A549 (cell line): ENCODE measurements around the gene GRK5. TPM values are rescaled to one million over a fixed set of nuclear protein-coding genes. Genes with fewer than 3 reads are reported as not detected.

Source experiments
- ATAC-seq, 2 experiments: fragments of 200-7000 bp in 1 of 2; fragments of >200 bp in 1 of 2; cut with Nextera tagmentation in 1 of 2; cut with Tn5 transposase in 1 of 2; 3 replicates each; pipeline versions ENCODE4 v1.8.0 to v1.9.1; 2018 to 2020; ENCODE audit warnings: mild to moderate bottlenecking in 1 of 2, moderate library complexity in 1 of 2
- CTCF ChIA-PET: fragments of 300-600 bp; sonication (Branson Sonifier 250); formaldehyde crosslinking; extraction: SDS; loops from one replicate; lab custom pipeline; 2021; ENCODE audit warnings: antibody characterized with exemption, inconsistent platforms; lab: Yijun Ruan, JAX
- POLR2A ChIA-PET: fragments of 350-600 bp; formaldehyde crosslinking; extraction: SDS; loops from one replicate; lab custom pipeline; 2021; ENCODE audit warnings: antibody characterized with exemption, inconsistent platforms; lab: Yijun Ruan, JAX
- DNase-seq, 2 experiments: peaks; one replicate each; pipeline versions ENCODE4 v3.0.0 to v3.0.0-alpha.2; 2011 to 2016; ENCODE audit warnings: low read depth in 1 of 2, low spot score in 1 of 2
- FAIRE-seq: peaks from 2 replicates; lab custom pipeline; 2011; peaks lifted over from hg19 to GRCh38; lab: Jason Lieb, UNC
- H3K27ac ChIP-seq, 2 experiments: fragments of >200 bp; sonication (Bioruptor Twin); formaldehyde crosslinking; 3 replicates each; pipeline ENCODE4 v1.5.1; 2016 to 2017
- H3K4me1 ChIP-seq: fragments of >200 bp; sonication (Bioruptor Twin); formaldehyde crosslinking; 3 replicates; pipeline ENCODE4 v1.6.1; 2016
- H3K4me2 ChIP-seq: fragments of >200 bp; sonication (Bioruptor Twin); formaldehyde crosslinking; 3 replicates; pipeline ENCODE4 v1.6.1; 2016
- H3K4me3 ChIP-seq: fragments of >200 bp; sonication (Bioruptor Twin); formaldehyde crosslinking; 3 replicates; pipeline ENCODE4 v1.5.1; 2016
- H3K9me3 ChIP-seq: fragments of >200 bp; sonication (Bioruptor Twin); formaldehyde crosslinking; 3 replicates; pipeline ENCODE4 v1.6.1; 2016
- CHD2 ChIP-seq: fragments of 150-350 bp; IDR thresholded peaks from 2 replicates; pipeline ENCODE4 v1.6.1; 2014; ENCODE audit warnings: low read length; ENCODE audit not compliant: partially characterized antibody
- EP300 ChIP-seq, 2 experiments: fragments of >200 bp; sonication (Bioruptor Twin); formaldehyde crosslinking; IDR thresholded peaks; 2 replicates in 1 of 2; 3 replicates in 1 of 2; pipeline ENCODE4 v1.6.1; 2016 to 2017
- FOSB ChIP-seq: fragments of 250-450 bp; sonication (Bioruptor Pico); IDR thresholded peaks from 2 replicates; pipeline ENCODE4 v1.5.0; 2020; ENCODE audit warnings: mild to moderate bottlenecking, moderate library complexity
- FOSL2 ChIP-seq, 2 experiments: fragments of 450-650 bp in 1 of 2; fragments of >200 bp in 1 of 2; sonication (Bioruptor Twin) in 1 of 2; formaldehyde crosslinking; IDR thresholded peaks; 2 replicates each; pipeline versions ENCODE4 v1.5.0 to v1.6.1; 2016 to 2020; ENCODE audit warnings: mild to moderate bottlenecking in 1 of 2, moderate library complexity in 1 of 2
- FOXS1 ChIP-seq: fragments of 250-450 bp; sonication (Bioruptor Pico); IDR thresholded peaks from 2 replicates; pipeline ENCODE4 v1.5.0; 2020; ENCODE audit warnings: mild to moderate bottlenecking, moderate library complexity
- HDAC2 ChIP-seq: fragments of 200-600 bp; sonication (generic); IDR thresholded peaks from 2 replicates; pipeline ENCODE4 v1.6.1; 2016
- HOXB13 ChIP-seq: fragments of 250-450 bp; sonication (Bioruptor Pico); IDR thresholded peaks from 2 replicates; pipeline ENCODE4 v1.5.0; 2020; ENCODE audit warnings: low read depth, mild to moderate bottlenecking, moderate library complexity
- JUN ChIP-seq, 2 experiments: fragments of >200 bp; sonication (Bioruptor Twin); formaldehyde crosslinking; IDR thresholded peaks; 2 replicates in 1 of 2; 3 replicates in 1 of 2; pipeline ENCODE4 v1.6.1; 2016 to 2017
- JUNB ChIP-seq: fragments of >200 bp; sonication (Bioruptor Twin); formaldehyde crosslinking; IDR thresholded peaks from 2 replicates; pipeline ENCODE4 v1.6.1; 2016
- KDM5A ChIP-seq: fragments of 200-600 bp; sonication (generic); IDR thresholded peaks from 2 replicates; pipeline ENCODE4 v1.6.1; 2016; ENCODE audit warnings: antibody characterized with exemption, mild to moderate bottlenecking
- MAZ ChIP-seq: fragments of 150-350 bp; IDR thresholded peaks from 2 replicates; pipeline ENCODE4 v1.6.1; 2014; ENCODE audit warnings: antibody characterized with exemption, low read depth, low read length, borderline replicate concordance
- NFE2L2 ChIP-seq: fragments of 150-350 bp; conservative IDR thresholded peaks from 2 replicates; pipeline ENCODE4 v1.6.1; 2014; ENCODE audit warnings: low read length
- PHF8 ChIP-seq: fragments of 200-600 bp; sonication (generic); IDR thresholded peaks from 2 replicates; pipeline ENCODE4 v1.6.1; 2016; ENCODE audit warnings: low read depth, mild to moderate bottlenecking, antibody characterized with exemption, moderate library complexity, borderline replicate concordance
- RARB ChIP-seq: fragments of 250-450 bp; sonication (Bioruptor Pico); IDR thresholded peaks from 2 replicates; pipeline ENCODE4 v1.8.0; 2021; ENCODE audit warnings: mild to moderate bottlenecking, moderate library complexity
- RCOR1 ChIP-seq: fragments of 150-350 bp; IDR thresholded peaks from 2 replicates; pipeline ENCODE4 v1.6.1; 2014; ENCODE audit warnings: antibody characterized with exemption, low read length, low read depth
- WGBS: methylation state at CpG from one replicate; pipeline ENCODE4 v1.1.6; 2017; ENCODE audit errors: missing lambda C conversion rate; 5-methylcytosine and 5-hydroxymethylcytosine counted together
- polyA plus RNA-seq, 4 experiments: library from polyadenylated mRNA; depleted of rRNA in 3 of 4; stranded (reverse); fragments of >200 nt; fragmentation: RNase III in 1 of 4; extraction: RNeasy Plus Mini Kit Qiagen cat#74134 plus additional on column Dnase treatment in 1 of 4; gene quantifications; 2 replicates in 3 of 4; 3 replicates in 1 of 4; pipeline ENCODE4 v1.2.3, GENCODE V29; 2011 to 2017
- TF ChIP-seq, protein P1 (sequence below): IDR thresholded peaks from 2 replicates; pipeline ENCODE4 v1.6.1; 2012; ENCODE audit warnings: low read depth, borderline replicate concordance
- TF ChIP-seq, protein P2 (sequence below): IDR thresholded peaks from 2 replicates; pipeline ENCODE4 v1.6.1; 2012
- TF ChIP-seq, protein P3 (sequence below): IDR thresholded peaks from 2 replicates; pipeline ENCODE4 v1.6.1; 2012
- TF ChIP-seq, protein P4 (sequence below): fragments of 150-350 bp; IDR thresholded peaks from 2 replicates; pipeline ENCODE4 v1.6.1; 2014; ENCODE audit warnings: low read depth, mild to moderate bottlenecking, low read length
- TF ChIP-seq, protein P5 (sequence below): fragments of 200-600 bp; sonication (generic); IDR thresholded peaks from 2 replicates; pipeline ENCODE4 v1.6.1; 2016; ENCODE audit warnings: antibody characterized with exemption, mild to moderate bottlenecking, moderate library complexity

Gene GRK5
- polyA plus RNA-seq, 2 of the 4 experiments (the other 2 are of a cell fraction), result 5.0 to 7.9 TPM

DNA sequence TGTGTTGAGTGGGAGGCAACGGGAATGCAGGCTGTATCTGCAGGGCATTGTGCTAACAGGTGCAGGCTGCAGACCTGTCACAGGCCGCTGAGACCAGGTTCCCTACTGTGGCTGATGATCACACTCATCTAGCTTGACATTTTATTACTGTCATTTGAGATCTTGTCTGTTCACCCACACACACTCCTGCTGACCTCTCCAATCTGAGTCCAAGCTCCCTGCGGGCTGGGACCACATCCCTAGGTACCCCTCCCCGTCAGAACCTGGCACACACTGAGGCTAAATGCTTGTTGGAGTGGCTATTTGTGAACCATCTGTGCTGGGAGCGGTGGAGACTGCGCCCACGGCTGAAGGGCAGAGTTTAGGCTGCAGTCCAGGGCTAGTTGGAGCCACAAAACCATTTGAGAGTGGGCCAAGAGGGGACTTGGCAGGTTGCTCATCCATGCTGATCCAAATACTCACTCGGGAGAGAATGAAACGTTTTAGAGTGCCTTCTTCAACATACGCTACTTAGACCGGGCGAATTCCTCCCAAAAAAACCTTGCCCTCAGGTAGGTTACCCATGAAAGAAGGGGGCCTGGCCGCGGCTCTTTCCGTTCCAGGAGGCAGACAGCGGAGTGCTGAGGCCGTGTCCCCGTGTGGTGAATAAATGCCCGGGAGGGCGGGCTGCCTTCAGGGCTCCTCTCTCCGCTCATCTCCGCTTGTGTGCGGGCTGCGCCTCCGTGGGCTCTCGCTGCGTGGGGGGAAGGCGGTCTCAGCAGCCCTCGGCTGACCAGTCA, 170.8 kb downstream of the GRK5 start:
- H3K4me2 ChIP-seq, result no peak overlapping the region
- H3K27ac ChIP-seq, result no peak overlapping the region
- ATAC-seq (no peak), FAIRE-seq (no peak), DNase-seq (no peak)
- no peaks in the 10 kb centered on the region for H3K9me3 ChIP-seq
- ChIA-PET POLR2A (no interaction called here), CTCF (no interaction called here)
- no peaks in the 10 kb centered on the region for H3K4me1 ChIP-seq
- no peak for TF ChIP-seq HOXB13 (CRISPR knock-in tag)
- no peak for TF ChIP-seq NFE2L2
- TF ChIP-seq, protein P1, sequence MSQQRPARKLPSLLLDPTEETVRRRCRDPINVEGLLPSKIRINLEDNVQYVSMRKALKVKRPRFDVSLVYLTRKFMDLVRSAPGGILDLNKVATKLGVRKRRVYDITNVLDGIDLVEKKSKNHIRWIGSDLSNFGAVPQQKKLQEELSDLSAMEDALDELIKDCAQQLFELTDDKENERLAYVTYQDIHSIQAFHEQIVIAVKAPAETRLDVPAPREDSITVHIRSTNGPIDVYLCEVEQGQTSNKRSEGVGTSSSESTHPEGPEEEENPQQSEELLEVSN, result no peak
- no peak for TF ChIP-seq FOSL2 (IDR thresholded peaks at IDR 0.05)
- TF ChIP-seq FOSL2 (CRISPR knock-in tag; IDR thresholded peaks at IDR 0.05), result no peak
- TF ChIP-seq FOSB (CRISPR knock-in tag), result no peak
- TF ChIP-seq MAZ, result no peak
- TF ChIP-seq, protein P2, sequence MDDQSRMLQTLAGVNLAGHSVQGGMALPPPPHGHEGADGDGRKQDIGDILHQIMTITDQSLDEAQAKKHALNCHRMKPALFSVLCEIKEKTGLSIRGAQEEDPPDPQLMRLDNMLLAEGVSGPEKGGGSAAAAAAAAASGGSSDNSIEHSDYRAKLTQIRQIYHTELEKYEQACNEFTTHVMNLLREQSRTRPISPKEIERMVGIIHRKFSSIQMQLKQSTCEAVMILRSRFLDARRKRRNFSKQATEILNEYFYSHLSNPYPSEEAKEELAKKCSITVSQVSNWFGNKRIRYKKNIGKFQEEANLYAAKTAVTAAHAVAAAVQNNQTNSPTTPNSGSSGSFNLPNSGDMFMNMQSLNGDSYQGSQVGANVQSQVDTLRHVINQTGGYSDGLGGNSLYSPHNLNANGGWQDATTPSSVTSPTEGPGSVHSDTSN, result no peak
- no peak for TF ChIP-seq JUNB
- no peak for TF ChIP-seq JUN (IDR thresholded peaks at IDR 0.05)
- TF ChIP-seq, protein P3, sequence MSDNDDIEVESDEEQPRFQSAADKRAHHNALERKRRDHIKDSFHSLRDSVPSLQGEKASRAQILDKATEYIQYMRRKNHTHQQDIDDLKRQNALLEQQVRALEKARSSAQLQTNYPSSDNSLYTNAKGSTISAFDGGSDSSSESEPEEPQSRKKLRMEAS, result no peak
- TF ChIP-seq, protein P4, sequence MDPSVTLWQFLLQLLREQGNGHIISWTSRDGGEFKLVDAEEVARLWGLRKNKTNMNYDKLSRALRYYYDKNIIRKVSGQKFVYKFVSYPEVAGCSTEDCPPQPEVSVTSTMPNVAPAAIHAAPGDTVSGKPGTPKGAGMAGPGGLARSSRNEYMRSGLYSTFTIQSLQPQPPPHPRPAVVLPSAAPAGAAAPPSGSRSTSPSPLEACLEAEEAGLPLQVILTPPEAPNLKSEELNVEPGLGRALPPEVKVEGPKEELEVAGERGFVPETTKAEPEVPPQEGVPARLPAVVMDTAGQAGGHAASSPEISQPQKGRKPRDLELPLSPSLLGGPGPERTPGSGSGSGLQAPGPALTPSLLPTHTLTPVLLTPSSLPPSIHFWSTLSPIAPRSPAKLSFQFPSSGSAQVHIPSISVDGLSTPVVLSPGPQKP, result no peak
- no peak overlapping the region for H3K4me3 ChIP-seq
- WGBS, result 88% methylated on average over 29 of the region's 29 CpGs

DNA sequence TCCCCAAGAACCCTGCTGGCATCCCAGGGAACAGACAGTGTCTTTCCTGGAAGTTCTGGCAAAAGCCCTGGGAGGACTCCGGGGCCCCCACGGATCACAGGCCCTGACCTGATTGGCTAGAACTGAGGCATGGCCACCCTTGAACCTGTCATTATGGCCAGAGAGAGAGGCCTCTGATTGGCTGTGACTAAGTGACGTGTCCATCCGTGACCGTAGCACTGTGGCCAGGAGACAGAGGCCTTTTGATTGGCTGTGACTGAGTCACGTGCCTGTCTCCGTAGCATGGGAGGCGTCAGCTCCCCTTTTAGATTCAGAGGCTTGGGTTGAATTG, 171.3 kb downstream of the GRK5 start:
- H3K4me3 ChIP-seq, result no peak overlapping the region
- no peak overlapping the region for H3K4me2 ChIP-seq
- CTCF ChIA-PET, result interaction anchor here (1.2 to 1.4 kb wide), 2 partner anchors 55 to 107 kb away, joined by 3 read pairs; no protein-coding TSS in a partner anchor
- DNase-seq, result no peak
- no peak for TF ChIP-seq EP300 (IDR thresholded peaks at IDR 0.05)
- no peak for TF ChIP-seq KDM5A
- no peak for TF ChIP-seq RCOR1
- no peak for TF ChIP-seq RARB (CRISPR knock-in tag)
- TF ChIP-seq CHD2, result no peak
- TF ChIP-seq, protein P2, result no peak
- TF ChIP-seq HDAC2, result no peak
- no peak for TF ChIP-seq FOXS1 (CRISPR knock-in tag)
- no peak for TF ChIP-seq PHF8
- TF ChIP-seq, protein P5, sequence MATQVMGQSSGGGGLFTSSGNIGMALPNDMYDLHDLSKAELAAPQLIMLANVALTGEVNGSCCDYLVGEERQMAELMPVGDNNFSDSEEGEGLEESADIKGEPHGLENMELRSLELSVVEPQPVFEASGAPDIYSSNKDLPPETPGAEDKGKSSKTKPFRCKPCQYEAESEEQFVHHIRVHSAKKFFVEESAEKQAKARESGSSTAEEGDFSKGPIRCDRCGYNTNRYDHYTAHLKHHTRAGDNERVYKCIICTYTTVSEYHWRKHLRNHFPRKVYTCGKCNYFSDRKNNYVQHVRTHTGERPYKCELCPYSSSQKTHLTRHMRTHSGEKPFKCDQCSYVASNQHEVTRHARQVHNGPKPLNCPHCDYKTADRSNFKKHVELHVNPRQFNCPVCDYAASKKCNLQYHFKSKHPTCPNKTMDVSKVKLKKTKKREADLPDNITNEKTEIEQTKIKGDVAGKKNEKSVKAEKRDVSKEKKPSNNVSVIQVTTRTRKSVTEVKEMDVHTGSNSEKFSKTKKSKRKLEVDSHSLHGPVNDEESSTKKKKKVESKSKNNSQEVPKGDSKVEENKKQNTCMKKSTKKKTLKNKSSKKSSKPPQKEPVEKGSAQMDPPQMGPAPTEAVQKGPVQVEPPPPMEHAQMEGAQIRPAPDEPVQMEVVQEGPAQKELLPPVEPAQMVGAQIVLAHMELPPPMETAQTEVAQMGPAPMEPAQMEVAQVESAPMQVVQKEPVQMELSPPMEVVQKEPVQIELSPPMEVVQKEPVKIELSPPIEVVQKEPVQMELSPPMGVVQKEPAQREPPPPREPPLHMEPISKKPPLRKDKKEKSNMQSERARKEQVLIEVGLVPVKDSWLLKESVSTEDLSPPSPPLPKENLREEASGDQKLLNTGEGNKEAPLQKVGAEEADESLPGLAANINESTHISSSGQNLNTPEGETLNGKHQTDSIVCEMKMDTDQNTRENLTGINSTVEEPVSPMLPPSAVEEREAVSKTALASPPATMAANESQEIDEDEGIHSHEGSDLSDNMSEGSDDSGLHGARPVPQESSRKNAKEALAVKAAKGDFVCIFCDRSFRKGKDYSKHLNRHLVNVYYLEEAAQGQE, result no peak
- TF ChIP-seq, all 56 proteins: peak for 0
- no peaks in the 10 kb centered on the region for H3K9me3 ChIP-seq
- 93% methylated on average over 6 of the region's 8 CpGs for WGBS
- ATAC-seq (no peak), FAIRE-seq (no peak)
- POLR2A ChIA-PET, result no interaction called here
- H3K4me1 ChIP-seq, result no peaks in the 10 kb centered on the region
- no peak overlapping the region for H3K27ac ChIP-seq
